ENCODE measurements around the gene FRMD4A. TPM values are rescaled to one million over a fixed set of nuclear protein-coding genes. Genes with fewer than 3 reads are reported as not detected.

The FRMD4A gene
- total RNA-seq, 4 donors from 2014 or later: 13.7 to 27.2 (median 19.6) TPM

DNA sequence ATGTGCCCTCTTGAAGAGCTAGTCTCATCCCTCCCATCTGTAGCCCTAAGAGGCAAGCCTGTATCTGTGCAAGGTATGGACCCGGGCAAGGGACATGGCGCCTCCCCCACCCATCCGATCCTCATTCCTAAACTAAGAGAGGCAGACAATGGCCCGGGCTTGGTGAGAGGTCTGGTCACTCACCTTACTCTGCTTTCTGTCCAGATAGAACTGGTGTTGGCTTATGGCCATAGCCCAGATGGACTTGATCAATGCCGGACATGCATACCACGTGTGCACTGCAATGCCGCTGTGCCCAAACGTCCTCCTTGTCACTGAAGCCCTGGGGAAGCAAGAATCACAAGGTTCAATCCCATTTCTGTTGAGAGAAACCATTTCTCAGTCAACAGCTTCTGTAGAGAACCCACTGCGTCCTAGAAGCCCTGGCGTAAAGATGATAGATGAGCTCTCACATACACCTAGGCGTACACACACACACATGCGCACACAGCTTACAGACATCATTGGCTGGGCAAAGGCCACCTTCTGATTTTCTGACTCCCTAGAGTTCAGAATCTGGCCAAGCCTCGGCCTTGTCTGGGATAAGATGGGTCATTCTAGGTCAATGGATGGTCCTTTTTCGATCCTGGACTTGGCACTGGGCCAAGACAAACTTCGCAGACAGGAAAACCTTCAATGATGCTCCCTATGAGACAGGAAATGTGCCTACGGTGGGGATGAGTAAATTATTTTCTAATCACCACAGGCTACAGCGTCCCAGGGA is 629.4 kb downstream of the FRMD4A start:
- no peak overlapping the region for H3K27ac ChIP-seq
- no peaks in the 10 kb centered on the region for H3K27me3 ChIP-seq
- TF ChIP-seq, protein P1, sequence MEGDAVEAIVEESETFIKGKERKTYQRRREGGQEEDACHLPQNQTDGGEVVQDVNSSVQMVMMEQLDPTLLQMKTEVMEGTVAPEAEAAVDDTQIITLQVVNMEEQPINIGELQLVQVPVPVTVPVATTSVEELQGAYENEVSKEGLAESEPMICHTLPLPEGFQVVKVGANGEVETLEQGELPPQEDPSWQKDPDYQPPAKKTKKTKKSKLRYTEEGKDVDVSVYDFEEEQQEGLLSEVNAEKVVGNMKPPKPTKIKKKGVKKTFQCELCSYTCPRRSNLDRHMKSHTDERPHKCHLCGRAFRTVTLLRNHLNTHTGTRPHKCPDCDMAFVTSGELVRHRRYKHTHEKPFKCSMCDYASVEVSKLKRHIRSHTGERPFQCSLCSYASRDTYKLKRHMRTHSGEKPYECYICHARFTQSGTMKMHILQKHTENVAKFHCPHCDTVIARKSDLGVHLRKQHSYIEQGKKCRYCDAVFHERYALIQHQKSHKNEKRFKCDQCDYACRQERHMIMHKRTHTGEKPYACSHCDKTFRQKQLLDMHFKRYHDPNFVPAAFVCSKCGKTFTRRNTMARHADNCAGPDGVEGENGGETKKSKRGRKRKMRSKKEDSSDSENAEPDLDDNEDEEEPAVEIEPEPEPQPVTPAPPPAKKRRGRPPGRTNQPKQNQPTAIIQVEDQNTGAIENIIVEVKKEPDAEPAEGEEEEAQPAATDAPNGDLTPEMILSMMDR (IDR thresholded peaks at IDR 0.05): no peak
- TF ChIP-seq POLR2AphosphoS5 (IDR thresholded peaks at IDR 0.05) (no peak), EP300 (IDR thresholded peaks at IDR 0.05) (no peak), POLR2A (IDR thresholded peaks at IDR 0.05) (no peak)
- H3K4me1 ChIP-seq: peaks cover 0 to 33% (median 0%) of the 10 kb centered on the region in 3 donors
- H3K9me3 ChIP-seq: no peaks in the 10 kb centered on the region
- H3K4me3 ChIP-seq: no peak overlapping the region
- WGBS, 2 donors (ENCODE audit: low coverage in 1 of 2): 74 to 82% methylated on average over 3 to 7 of the region's 17 CpGs
- peaks cover 0 to 47% of the 10 kb centered on the region in 2 donors for H3K36me3 ChIP-seq
- ATAC-seq: no peak

DNA sequence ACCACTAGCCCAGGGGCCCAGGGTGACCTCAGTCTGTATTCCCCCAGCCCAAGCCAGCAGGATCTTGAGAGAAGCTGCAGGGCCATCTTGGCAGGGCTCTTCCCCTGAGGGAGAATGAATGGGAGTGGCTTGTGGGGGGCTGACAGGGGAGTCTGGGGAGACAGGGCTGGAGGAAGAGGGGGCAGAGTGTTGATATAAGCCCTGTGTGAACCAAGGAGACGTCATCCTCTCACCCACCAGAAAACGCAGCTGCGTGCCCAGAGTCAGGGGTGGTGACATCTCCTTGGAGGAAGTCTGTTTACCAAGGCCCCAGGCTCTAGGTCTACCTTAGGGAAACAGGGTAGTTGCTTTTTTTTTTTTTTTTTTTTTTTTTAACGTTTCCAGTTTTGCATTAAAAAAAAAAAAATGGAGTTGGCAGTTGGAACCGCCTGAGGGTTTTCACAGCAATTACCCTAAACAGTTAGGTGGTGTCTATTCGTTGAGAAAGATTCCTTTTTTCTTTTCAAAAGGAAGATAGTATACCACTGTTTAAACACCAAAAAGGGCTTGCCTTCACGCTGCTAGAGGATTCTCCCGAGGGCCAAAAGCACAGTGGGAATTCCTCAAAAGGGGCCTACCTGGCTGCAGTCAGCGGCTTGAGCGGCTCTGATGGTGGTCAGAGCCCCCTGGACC is 630.1 kb downstream of the FRMD4A start:
- H3K27ac ChIP-seq: no peak overlapping the region
- H3K9me3 ChIP-seq: no peaks in the 10 kb centered on the region
- ATAC-seq: no peak
- peaks cover 0 to 26% (median 0%) of the 10 kb centered on the region in 3 donors for H3K4me1 ChIP-seq
- peaks cover 0 to 54% of the 10 kb centered on the region in 2 donors for H3K36me3 ChIP-seq
- 62 to 74% methylated on average over 4 to 5 of the region's 10 CpGs for WGBS, 2 donors (ENCODE audit: low coverage in 1 of 2)
- H3K27me3 ChIP-seq: no peaks in the 10 kb centered on the region
- no peak overlapping the region for H3K4me3 ChIP-seq
- TF ChIP-seq POLR2AphosphoS5 (IDR thresholded peaks at IDR 0.05): no peak
- no peak for TF ChIP-seq POLR2A (IDR thresholded peaks at IDR 0.05)
- no peak for TF ChIP-seq EP300 (IDR thresholded peaks at IDR 0.05)
- TF ChIP-seq, protein P1 (IDR thresholded peaks at IDR 0.05): no peak

DNA sequence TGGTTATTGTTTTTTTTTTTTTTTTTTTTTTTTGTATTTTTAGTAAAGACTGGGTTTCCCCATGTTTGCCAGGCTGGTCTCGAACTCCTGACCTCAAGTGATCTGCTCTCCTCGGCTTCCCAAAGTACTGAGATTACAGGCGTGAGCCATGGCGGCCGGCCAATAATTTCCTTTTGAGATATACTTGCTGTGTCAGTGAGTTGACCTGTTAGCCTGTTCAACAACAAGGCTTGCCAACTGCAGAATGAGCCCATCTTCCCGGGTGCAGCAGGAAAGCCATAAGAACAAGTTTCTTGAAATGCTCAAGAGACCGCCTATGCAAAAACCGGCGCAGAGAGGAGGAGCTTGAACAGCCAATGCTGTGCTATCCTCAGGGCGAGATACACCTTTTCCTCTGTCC is 631.5 kb downstream of the FRMD4A start:
- no peaks in the 10 kb centered on the region for H3K9me3 ChIP-seq
- no peaks in the 10 kb centered on the region for H3K27me3 ChIP-seq
- no peak overlapping the region for H3K4me3 ChIP-seq
- no peak overlapping the region for H3K27ac ChIP-seq
- TF ChIP-seq, protein P1 (IDR thresholded peaks at IDR 0.05): no peak
- TF ChIP-seq POLR2A (IDR thresholded peaks at IDR 0.05) (no peak), EP300 (IDR thresholded peaks at IDR 0.05) (no peak)
- peaks cover 0 to 12% (median 0%) of the 10 kb centered on the region in 3 donors for H3K4me1 ChIP-seq
- 67 to 72% methylated on average over 6 to 8 of the region's 10 CpGs for WGBS, 2 donors (ENCODE audit: low coverage in 1 of 2)
- H3K36me3 ChIP-seq: peaks cover 0 to 68% of the 10 kb centered on the region in 2 donors
- ATAC-seq: no peak

DNA sequence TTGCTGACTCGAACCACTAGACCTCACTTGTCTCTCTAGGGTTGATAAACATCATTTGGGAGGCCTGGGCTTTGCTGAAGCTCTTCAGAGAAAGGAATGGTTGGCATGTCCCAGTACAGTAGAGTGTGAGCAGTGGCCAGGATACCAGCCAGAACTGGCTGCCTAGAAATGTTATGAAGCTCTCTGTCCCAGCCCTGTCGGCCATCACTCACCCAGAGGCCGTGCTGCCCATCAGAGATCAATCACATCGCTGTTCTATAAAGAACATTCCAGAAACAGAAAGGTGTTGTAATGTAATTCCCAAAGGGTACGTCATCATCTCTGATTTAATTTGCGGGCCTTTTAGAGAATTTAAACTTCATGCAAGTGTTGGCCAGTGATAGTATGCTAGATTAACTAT is 632.5 kb downstream of the FRMD4A start:
- Histone ChIP-seq H3K27me3 (no peaks in the 10 kb centered on the region), H3K4me1 (peaks cover 0 to 3% (median 0%) of the 10 kb centered on the region in 3 donors), H3K27ac (peak overlapping the region in 2 of 4 donors; percentile 23 to 24), H3K4me3 (no peak overlapping the region), H3K9me3 (no peaks in the 10 kb centered on the region), H3K36me3 (peaks cover 0 to 78% of the 10 kb centered on the region in 2 donors)
- 86 to 87% methylated on average over 4 to 5 of the region's 6 CpGs for WGBS, 2 donors (ENCODE audit: low coverage in 1 of 2)
- ATAC-seq: no peak
- TF ChIP-seq POLR2A (IDR thresholded peaks at IDR 0.05): no peak
- TF ChIP-seq POLR2AphosphoS5 (IDR thresholded peaks at IDR 0.05): no peak
- TF ChIP-seq, protein P1 (IDR thresholded peaks at IDR 0.05): no peak
- TF ChIP-seq EP300 (IDR thresholded peaks at IDR 0.05): no peak
